CD4-positive, alpha-beta T cell (primary cell): ENCODE data around the gene TREX2. TPM values are rescaled to one million over a fixed set of nuclear protein-coding genes. Genes with fewer than 3 reads are reported as not detected.

ENCODE experiments used
- ATAC-seq: fragments of 200-7000 bp; cut with Tn5 transposase; one replicate; pipeline ENCODE4 v1.10.0; 2022; ENCODE audit warnings: mild to moderate bottlenecking; ENCODE audit not compliant: poor library complexity
- CTCF ChIA-PET: fragments of 350-600 bp; sonication (Branson Sonifier 250); formaldehyde crosslinking; loops from one replicate; lab custom pipeline; 2021; ENCODE audit warnings: antibody characterized with exemption, inconsistent platforms; lab: Charles Lee
- POLR2A ChIA-PET: fragments of 350-600 bp; sonication (Branson Sonifier 250); formaldehyde crosslinking; loops from one replicate; lab custom pipeline; 2021; ENCODE audit warnings: antibody characterized with exemption, inconsistent platforms; lab: Charles Lee
- DNase-seq, 14 experiments: peaks; one replicate each; pipeline ENCODE4 v3.0.0-alpha.2; 2013 to 2020; ENCODE audit warnings: mixed read lengths in 2 of 14
- H3K27ac ChIP-seq, 2 donors: one replicate each; pipeline versions ENCODE4 v1.5.1 to v1.7.0; 2013; ENCODE audit warnings: low read length in 2 of 2, low read depth in 1 of 2, mild to moderate bottlenecking in 1 of 2
- H3K27me3 ChIP-seq, 2 experiments: 1 replicate in 1 of 2; 2 replicates in 1 of 2; pipeline versions ENCODE4 v1.6.1 to v1.7.0; 2013; ENCODE audit warnings: low read length in 2 of 2, control low read depth in 1 of 2, mild to moderate bottlenecking in 1 of 2, moderate library complexity in 1 of 2; ENCODE audit not compliant: insufficient read depth in 2 of 2, control insufficient read depth in 1 of 2
- H3K36me3 ChIP-seq: one replicate; pipeline ENCODE4 v1.6.1; 2013; ENCODE audit warnings: low read length, control low read depth; ENCODE audit not compliant: insufficient read depth
- H3K4me1 ChIP-seq: one replicate; pipeline ENCODE4 v1.6.1; 2013; ENCODE audit warnings: low read length, control low read depth; ENCODE audit not compliant: insufficient read depth
- H3K4me3 ChIP-seq: one replicate; pipeline ENCODE4 v1.5.1; 2013; ENCODE audit warnings: mild to moderate bottlenecking, low read length, moderate library complexity
- H3K9me3 ChIP-seq, 2 experiments: 1 replicate in 1 of 2; 2 replicates in 1 of 2; pipeline versions ENCODE4 v1.6.1 to v1.7.0; 2013; ENCODE audit warnings: low read length in 2 of 2, mild to moderate bottlenecking in 2 of 2, control low read depth in 1 of 2, moderate library complexity in 1 of 2; ENCODE audit not compliant: control insufficient read depth in 1 of 2, insufficient read depth in 1 of 2
- H3K27ac Mint-ChIP-seq: one replicate; pipeline ENCODE4 v1.8.0; 2020; ENCODE audit warnings: mixed read lengths
- H3K27me3 Mint-ChIP-seq: one replicate; pipeline ENCODE4 v1.8.0; 2021; ENCODE audit warnings: mixed read lengths
- H3K36me3 Mint-ChIP-seq: one replicate; pipeline ENCODE4 v1.8.0; 2021; ENCODE audit warnings: low read depth, mixed read lengths
- H3K4me1 Mint-ChIP-seq: one replicate; pipeline ENCODE4 v1.8.0; 2021; ENCODE audit warnings: low read depth, mixed read lengths
- H3K4me3 Mint-ChIP-seq: one replicate; pipeline ENCODE4 v1.8.0; 2020; ENCODE audit warnings: mild to moderate bottlenecking, mixed read lengths
- H3K9me3 Mint-ChIP-seq: one replicate; pipeline ENCODE4 v1.8.0; 2020; ENCODE audit warnings: mixed read lengths
- CTCF ChIP-seq: fragments of 200-600 bp; IDR thresholded peaks from one replicate; pipeline ENCODE4 v1.8.0; 2022; ENCODE audit warnings: antibody characterized with exemption, mild to moderate bottlenecking
- intact Hi-C, 2 experiments: fragments of 100-400 bp; cut with DNase I in 1 of 2; cut with micrococcal nuclease in 1 of 2; formaldehyde crosslinking; loops; one replicate each; pipeline versions ENCODE4 v1.15.1 to v1.9.0; 2023 to 2025; cut with DNase I, micrococcal nuclease
- total RNA-seq, 174 experiments: library from RNA in 2 of 174; stranded (reverse) in 2 of 174; gene quantifications; one replicate each; pipeline ENCODE4 v1.2.3 and lab custom pipeline; 2021 to 2026

Gene TREX2
- total RNA-seq, 2 experiments from 2014 or later: 1.1 to 1.4 TPM

GRCh38 chrX:153494061-153494460, 48.2 kb upstream of the TREX2 start:
- H3K9me3 Mint-ChIP-seq: no peaks in the 10 kb centered on the region
- H3K4me3 Mint-ChIP-seq: no peak overlapping the region
- Histone ChIP-seq H3K9me3 (peaks cover 0 to 4% of the 10 kb centered on the region in 2 experiments), H3K4me1 (no peaks in the 10 kb centered on the region), H3K27me3 (peaks cover 2 to 5% of the 10 kb centered on the region in 2 experiments), H3K36me3 (no peaks in the 10 kb centered on the region), H3K4me3 (no peak overlapping the region), H3K27ac (no peak overlapping the region)
- no peaks in the 10 kb centered on the region for H3K27me3 Mint-ChIP-seq
- H3K27ac Mint-ChIP-seq: no peak overlapping the region
- intact Hi-C loops: no loop called here
- DNase-seq: no peak
- H3K4me1 Mint-ChIP-seq: no peaks in the 10 kb centered on the region
- POLR2A ChIA-PET: no interaction called here
- CTCF ChIA-PET: no interaction called here
- no peaks in the 10 kb centered on the region for H3K36me3 Mint-ChIP-seq
- TF ChIP-seq CTCF: no peak
- ATAC-seq: no peak

GRCh38 chrX:153493085-153493484, 47.2 kb upstream of the TREX2 start:
- no peaks in the 10 kb centered on the region for H3K9me3 Mint-ChIP-seq
- H3K4me3 Mint-ChIP-seq: no peak overlapping the region
- DNase-seq: no peak
- Histone ChIP-seq H3K27me3 (peaks cover 2 to 5% of the 10 kb centered on the region in 2 experiments), H3K4me3 (no peak overlapping the region), H3K4me1 (no peaks in the 10 kb centered on the region), H3K9me3 (peaks cover 0 to 4% of the 10 kb centered on the region in 2 experiments), H3K36me3 (no peaks in the 10 kb centered on the region), H3K27ac (no peak overlapping the region)
- intact Hi-C loops: no loop called here
- H3K36me3 Mint-ChIP-seq: no peaks in the 10 kb centered on the region
- no peak for ATAC-seq
- H3K4me1 Mint-ChIP-seq: no peaks in the 10 kb centered on the region
- TF ChIP-seq CTCF: no peak
- ChIA-PET POLR2A (no interaction called here), CTCF (no interaction called here)
- H3K27ac Mint-ChIP-seq: no peak overlapping the region
- H3K27me3 Mint-ChIP-seq: no peaks in the 10 kb centered on the region

- ChIA-PET POLR2A (no interaction called here), CTCF (no interaction called here)
- H3K27ac ChIP-seq: no peak overlapping the region
- intact Hi-C loops: no loop called here
- H3K4me1 ChIP-seq: no peaks in the 10 kb centered on the region
- peaks cover 2 to 5% of the 10 kb centered on the region in 2 experiments for H3K27me3 ChIP-seq
- Mint-ChIP-seq H3K9me3 (no peaks in the 10 kb centered on the region), H3K4me3 (no peak overlapping the region), H3K27me3 (no peaks in the 10 kb centered on the region), H3K4me1 (no peaks in the 10 kb centered on the region), H3K36me3 (no peaks in the 10 kb centered on the region), H3K27ac (no peak overlapping the region)
- no peak for TF ChIP-seq CTCF
- DNase-seq (no peak), ATAC-seq (no peak)
- H3K36me3 ChIP-seq: no peaks in the 10 kb centered on the region
- no peak overlapping the region for H3K4me3 ChIP-seq
- H3K9me3 ChIP-seq: peaks cover 0 to 4% of the 10 kb centered on the region in 2 experiments
These were observed 46.7 kb upstream of the TREX2 start for GRCh38 chrX:153492543-153492942.
